GM21526 (cell line): ENCODE data around the gene SRP19.

Source experiments
- ATAC-seq: cut with Tn5 transposase; IDR thresholded peaks from one replicate; pipeline ENCODE4 v1.9.1; 2021; ENCODE audit warnings: moderate library complexity; ENCODE audit not compliant: unreplicated experiment, low FRiP score

SRP19 gene

DNA sequence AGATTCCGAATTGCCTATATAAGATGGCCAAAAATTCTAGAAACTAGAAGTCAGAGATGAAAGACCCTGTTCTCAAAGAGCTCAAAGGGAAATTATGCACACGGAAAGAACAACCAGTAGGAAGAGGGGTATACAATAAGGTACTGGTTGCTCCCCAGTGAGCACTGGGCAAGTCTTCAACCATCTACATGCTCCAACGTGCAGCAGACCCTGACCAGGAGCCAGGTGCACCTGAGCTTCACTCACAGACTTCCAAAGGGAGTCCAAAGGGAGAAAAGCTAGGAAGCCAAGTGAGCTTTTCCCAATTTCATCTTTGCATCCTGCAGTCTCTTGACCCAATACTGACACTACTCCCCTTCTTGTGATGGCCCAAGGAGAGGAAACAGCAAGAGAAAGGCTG lies 57.0 kb downstream of the SRP19 start:
- ATAC-seq: no peak

DNA sequence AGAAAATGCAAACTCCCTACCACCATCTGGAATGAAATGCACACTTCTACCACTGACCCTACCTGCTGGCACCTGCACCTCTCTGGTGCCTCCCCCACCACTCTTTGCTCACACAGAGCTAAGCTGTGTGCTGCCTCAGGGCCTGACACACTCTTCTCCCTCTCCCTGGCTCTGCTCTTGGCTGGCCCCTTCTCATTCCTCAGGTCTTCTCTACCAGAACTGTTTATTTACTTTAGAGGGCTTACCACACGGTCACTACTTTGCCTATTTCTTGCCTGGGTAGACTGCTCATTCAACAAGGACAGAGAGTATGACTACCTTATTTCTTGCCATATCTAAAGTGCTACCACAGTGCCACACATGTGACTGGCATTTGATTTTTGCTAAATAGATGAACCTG lies 57.6 kb downstream of the SRP19 start:
- ATAC-seq: no peak
